Endodermal cell (in vitro differentiated cells): Measurements from ENCODE around the gene C1QTNF1. TPM values are rescaled to one million over a fixed set of nuclear protein-coding genes. Genes with fewer than 3 reads are reported as not detected.

ENCODE experiments used
- DNase-seq: peaks from one replicate; pipeline ENCODE4 v3.0.0-alpha.2; 2017
- H3K27ac ChIP-seq: 2 replicates; pipeline ENCODE4 v1.5.1; 2013; ENCODE audit warnings: mild to moderate bottlenecking, low read depth, low read length, moderate library complexity
- H3K27me3 ChIP-seq: 2 replicates; pipeline ENCODE4 v1.6.1; 2013; ENCODE audit warnings: mild to moderate bottlenecking, low read length, moderate library complexity; ENCODE audit not compliant: insufficient read depth, control insufficient read depth, poor library complexity, severe bottlenecking
- H3K36me3 ChIP-seq: 2 replicates; pipeline ENCODE4 v1.7.0; 2013; ENCODE audit warnings: mild to moderate bottlenecking, low read length, moderate library complexity; ENCODE audit not compliant: control insufficient read depth, insufficient read depth
- H3K4me1 ChIP-seq: one replicate; pipeline ENCODE4 v1.7.0; 2013; ENCODE audit warnings: low read length; ENCODE audit not compliant: control insufficient read depth, insufficient read depth
- H3K4me3 ChIP-seq: 2 replicates; pipeline ENCODE4 v1.5.1; 2013; ENCODE audit warnings: mild to moderate bottlenecking, low read length, moderate library complexity
- H3K9ac ChIP-seq: 2 replicates; pipeline ENCODE4 v1.6.1; 2013; ENCODE audit warnings: mild to moderate bottlenecking, low read length, moderate library complexity; ENCODE audit not compliant: poor library complexity, severe bottlenecking; ENCODE audit errors: extremely low read depth
- H3K9me3 ChIP-seq: 2 replicates; pipeline ENCODE4 v1.6.1; 2013; ENCODE audit warnings: mild to moderate bottlenecking, low read length, moderate library complexity; ENCODE audit not compliant: control insufficient read depth
- H3K27ac Mint-ChIP-seq: 2 replicates; pipeline ENCODE4 v1.8.0; 2020; ENCODE audit warnings: mixed read lengths
- H3K27me3 Mint-ChIP-seq: 2 replicates; pipeline ENCODE4 v1.8.0; 2021; ENCODE audit warnings: mild to moderate bottlenecking, mixed read lengths; ENCODE audit not compliant: insufficient read depth
- H3K36me3 Mint-ChIP-seq: 2 replicates; pipeline ENCODE4 v1.8.0; 2020; ENCODE audit warnings: low read depth, mixed read lengths
- H3K4me1 Mint-ChIP-seq: 2 replicates; pipeline ENCODE4 v1.8.0; 2020; ENCODE audit warnings: mixed read lengths
- H3K4me3 Mint-ChIP-seq: 2 replicates; pipeline ENCODE4 v1.8.0; 2020; ENCODE audit warnings: mild to moderate bottlenecking, moderate library complexity, mixed read lengths
- H3K9me3 Mint-ChIP-seq: 2 replicates; pipeline ENCODE4 v1.8.0; 2020; ENCODE audit warnings: mild to moderate bottlenecking, mixed read lengths
- CTCF ChIP-seq: fragments of 200-600 bp; sonication (generic); conservative IDR thresholded peaks from 2 replicates; pipeline ENCODE4 v1.5.0; 2021; ENCODE audit warnings: antibody characterized with exemption, mild to moderate bottlenecking
- WGBS, 2 experiments: methylation state at CpG; one replicate each; pipeline versions ENCODE4 v1.1.5 to v1.1.7; 2013; ENCODE audit warnings: missing lambda C conversion rate in 2 of 2, mixed read lengths in 1 of 2; ENCODE audit not compliant: insufficient coverage in 1 of 2, insufficient read length in 1 of 2; 5-methylcytosine and 5-hydroxymethylcytosine counted together
- total RNA-seq, 2 donors: library from RNA; stranded (reverse); fragmentation: NEBNext Ultra II Directional in 1 of 2; extraction: Animal tissue kit (Norgen Biotek cat#: 25700) in 1 of 2; gene quantifications; 2 replicates in 1 of 2; 3 replicates in 1 of 2; pipeline ENCODE4 v1.2.1, GENCODE V29; 2021

Gene C1QTNF1
- total RNA-seq, 2 donors from 2014 or later, result 16.0 to 16.5 TPM

- Histone ChIP-seq H3K27ac (no peak overlapping the region), H3K4me1 (no peaks in the 10 kb centered on the region), H3K36me3 (peaks cover 14% of the 10 kb centered on the region), H3K4me3 (no peak overlapping the region), H3K9ac (no peak overlapping the region), H3K27me3 (no peaks in the 10 kb centered on the region), H3K9me3 (no peaks in the 10 kb centered on the region)
- no peaks in the 10 kb centered on the region for H3K27me3 Mint-ChIP-seq
- TF ChIP-seq CTCF, result no peak
- no peak overlapping the region for H3K4me3 Mint-ChIP-seq
- WGBS, 2 experiments, result 90% methylated on average over 2 to 12 of the region's 12 CpGs
- H3K9me3 Mint-ChIP-seq, result peaks cover 1% of the 10 kb centered on the region
- H3K4me1 Mint-ChIP-seq, result peaks cover 8% of the 10 kb centered on the region
- H3K36me3 Mint-ChIP-seq, result peaks cover 40% of the 10 kb centered on the region
- peak; percentile 40 for DNase-seq
- H3K27ac Mint-ChIP-seq, result no peak overlapping the region
These were observed 53.6 kb downstream of the C1QTNF1 start for GRCh38 chr17:79077587-79077986.

- Mint-ChIP-seq H3K4me1 (peaks cover 8% of the 10 kb centered on the region), H3K27ac (no peak overlapping the region), H3K9me3 (peaks cover 1% of the 10 kb centered on the region), H3K4me3 (no peak overlapping the region), H3K27me3 (no peaks in the 10 kb centered on the region), H3K36me3 (peaks cover 44% of the 10 kb centered on the region)
- no peaks in the 10 kb centered on the region for H3K27me3 ChIP-seq
- no peaks in the 10 kb centered on the region for H3K9me3 ChIP-seq
- no peaks in the 10 kb centered on the region for H3K4me1 ChIP-seq
- no peak overlapping the region for H3K4me3 ChIP-seq
- peak; percentile 40 for DNase-seq
- 91% methylated on average over 18 to 21 of the region's 21 CpGs for whole genome bisulfite sequencing, 2 experiments
- no peak overlapping the region for H3K9ac ChIP-seq
- peaks cover 17% of the 10 kb centered on the region for H3K36me3 ChIP-seq
- no peak overlapping the region for H3K27ac ChIP-seq
- TF ChIP-seq CTCF, result no peak
These were observed 54.7 kb downstream of the C1QTNF1 start for GRCh38 chr17:79078476-79079190.

GRCh38 chr17:79079421-79080200 is 55.6 kb downstream of the C1QTNF1 start:
- Mint-ChIP-seq H3K27me3 (no peaks in the 10 kb centered on the region), H3K27ac (no peak overlapping the region), H3K9me3 (peaks cover 1% of the 10 kb centered on the region), H3K36me3 (peaks cover 44% of the 10 kb centered on the region), H3K4me3 (no peak overlapping the region), H3K4me1 (peaks cover 8% of the 10 kb centered on the region)
- H3K9me3 ChIP-seq, result no peaks in the 10 kb centered on the region
- no peak overlapping the region for H3K9ac ChIP-seq
- H3K36me3 ChIP-seq, result peaks cover 18% of the 10 kb centered on the region
- WGBS, 2 experiments, result 93 to 97% methylated on average over 19 to 22 of the region's 22 CpGs
- no peak for TF ChIP-seq CTCF
- no peaks in the 10 kb centered on the region for H3K4me1 ChIP-seq
- H3K4me3 ChIP-seq, result no peak overlapping the region
- no peak overlapping the region for H3K27ac ChIP-seq
- no peaks in the 10 kb centered on the region for H3K27me3 ChIP-seq
- DNase-seq, result no peak
